Stimulated activated CD4-positive, alpha-beta T cell treated with anti-CD3 and anti-CD28 coated beads, Interleukin-1b, Interleukin-23, amount 100 ng/mL, for 1 hour (primary cell): ENCODE measurements around the gene ORM1.
"Not testable (repeated sequence)": the region's sequence is repeated elsewhere in the genome, so short reads cannot be mapped to it uniquely, and the experiment has no call there.

Experiments
- DNase-seq, 2 donors: peaks; one replicate each; pipeline ENCODE4 v3.0.0-alpha.2; 2020; ENCODE audit warnings: low read depth in 2 of 2

The ORM1 gene

DNA sequence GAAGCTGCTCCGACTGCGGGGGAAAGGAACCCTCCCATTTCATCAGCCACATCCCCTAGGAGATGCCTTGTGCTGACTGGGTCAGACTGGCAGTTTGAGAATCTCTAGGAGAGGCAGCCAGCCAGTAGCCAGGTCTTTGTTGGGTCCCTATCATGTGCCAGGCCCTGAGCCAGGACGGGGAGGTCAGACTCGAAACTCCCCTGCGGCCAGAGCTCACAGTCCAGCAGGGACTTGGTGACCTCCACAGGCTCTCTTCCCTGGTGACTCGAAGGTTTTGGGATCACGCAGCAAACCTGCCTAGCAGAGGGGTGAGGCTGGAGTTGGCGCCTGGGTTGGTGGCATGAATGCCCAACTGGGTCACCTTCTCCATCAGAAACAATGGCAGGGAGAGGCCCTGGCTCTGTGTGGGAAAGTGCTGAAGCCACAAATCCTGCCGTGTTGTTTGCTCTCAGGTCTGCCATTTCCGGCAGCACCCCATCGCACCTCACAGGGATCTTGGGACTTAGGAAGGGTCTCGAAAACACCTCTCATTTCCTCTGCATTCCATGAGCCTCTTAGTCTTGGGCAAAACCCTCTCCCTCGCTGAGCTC is 14.4 kb upstream of the ORM1 start:
- no peak for DNase-seq

DNA sequence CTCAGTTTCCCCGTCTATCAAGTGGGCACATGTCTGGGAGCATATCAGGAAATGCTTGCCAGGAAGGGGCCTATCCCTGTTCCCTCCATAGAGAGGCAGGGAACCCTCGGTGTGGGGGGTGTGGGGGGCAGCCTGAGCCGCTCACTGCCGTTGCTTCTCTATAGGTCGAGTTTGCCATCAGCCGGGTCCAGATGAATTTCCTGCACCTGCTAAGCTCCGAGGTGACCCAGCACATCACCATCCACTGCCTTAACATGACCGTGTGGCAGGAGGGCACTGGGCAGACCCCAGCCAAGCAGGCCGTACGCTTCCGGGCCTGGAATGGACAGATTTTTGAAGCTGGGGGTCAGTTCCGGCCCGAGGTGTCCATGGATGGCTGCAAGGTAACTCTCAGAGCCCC is 13.8 kb upstream of the ORM1 start:
- no peak for DNase-seq

- DNase-seq = no peak
These were observed 12.1 kb upstream of the ORM1 start for GRCh38 chr9:114310471-114311450.

DNA sequence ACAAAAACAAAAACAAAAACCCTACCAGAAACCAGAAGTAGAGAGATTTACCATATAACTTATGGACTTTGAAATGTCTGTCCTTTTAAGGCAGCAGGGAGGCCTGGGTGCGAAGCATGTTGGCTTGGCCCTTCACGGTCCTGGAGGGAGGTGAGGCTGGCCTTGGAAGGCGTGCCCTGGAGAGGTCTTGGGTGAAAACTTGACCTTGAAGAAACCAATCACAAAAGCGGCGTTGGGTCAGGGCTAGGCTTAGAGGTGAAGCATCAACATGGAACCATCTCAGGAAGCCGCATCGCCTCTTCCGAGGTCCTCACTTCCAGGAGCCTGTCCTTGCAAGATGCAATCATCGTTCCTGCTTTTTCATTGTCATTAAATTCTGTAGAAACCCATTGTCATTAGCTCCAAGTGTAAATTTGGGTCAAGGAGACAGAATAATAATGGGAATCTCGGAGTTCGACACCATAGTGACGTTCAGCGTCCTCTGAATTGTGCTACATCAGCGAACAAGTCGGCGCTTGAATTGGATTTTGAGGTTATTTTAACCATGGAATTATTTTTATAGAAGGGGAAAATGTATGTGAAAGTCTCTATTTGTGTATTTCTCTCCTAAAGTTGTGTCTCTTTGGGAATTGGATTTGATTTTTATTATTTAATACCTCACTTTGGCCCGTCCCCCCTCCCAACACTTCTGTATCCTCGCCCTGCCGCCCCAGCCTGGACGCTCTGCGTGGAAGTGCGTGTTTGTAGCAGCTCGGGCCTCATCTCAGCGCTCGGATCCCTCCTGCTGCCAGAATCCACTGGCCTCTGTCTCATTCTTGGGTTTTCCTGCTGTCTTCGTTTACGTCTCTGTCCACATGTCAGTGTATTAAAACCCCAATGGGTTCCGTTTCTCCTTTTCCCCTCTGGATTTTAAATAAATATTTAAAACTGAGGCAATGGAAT is 11.1 kb upstream of the ORM1 start:
- DNase-seq = no peak

DNA sequence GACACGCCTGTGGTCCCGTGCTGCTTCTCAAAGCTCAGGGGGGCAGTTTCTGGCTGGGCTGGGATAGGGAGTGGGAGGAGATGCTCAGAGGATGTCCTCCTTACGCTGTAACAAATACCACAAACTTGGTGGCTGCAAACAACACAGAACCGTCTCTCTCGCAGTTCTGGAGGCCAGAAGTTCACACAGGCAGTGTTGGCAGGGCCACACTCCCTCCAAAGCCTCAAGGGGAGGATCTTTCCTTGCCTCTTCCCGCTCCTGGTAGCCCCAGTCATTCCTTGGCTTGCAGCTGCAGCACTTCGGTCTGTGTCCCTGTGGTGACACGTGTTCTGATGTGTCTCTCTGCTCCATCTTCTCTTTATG is 10.4 kb upstream of the ORM1 start:
- no peak for DNase-seq

- no peak for DNase-seq
These were observed 9.7 kb upstream of the ORM1 start for GRCh38 chr9:114313186-114313585.

GRCh38 chr9:114314256-114314867 is 8.5 kb upstream of the ORM1 start:
- no peak for DNase-seq

- no peak for DNase-seq
These were observed 7.8 kb upstream of the ORM1 start for GRCh38 chr9:114314881-114315722.

GRCh38 chr9:114315723-114316363 is 7.1 kb upstream of the ORM1 start:
- no peak for DNase-seq

GRCh38 chr9:114316605-114317230 is 6.2 kb upstream of the ORM1 start:
- DNase-seq = no peak

GRCh38 chr9:114317665-114318357 is 5.1 kb upstream of the ORM1 start:
- no peak for DNase-seq

GRCh38 chr9:114318416-114318815 is 4.5 kb upstream of the ORM1 start:
- no peak for DNase-seq

DNA sequence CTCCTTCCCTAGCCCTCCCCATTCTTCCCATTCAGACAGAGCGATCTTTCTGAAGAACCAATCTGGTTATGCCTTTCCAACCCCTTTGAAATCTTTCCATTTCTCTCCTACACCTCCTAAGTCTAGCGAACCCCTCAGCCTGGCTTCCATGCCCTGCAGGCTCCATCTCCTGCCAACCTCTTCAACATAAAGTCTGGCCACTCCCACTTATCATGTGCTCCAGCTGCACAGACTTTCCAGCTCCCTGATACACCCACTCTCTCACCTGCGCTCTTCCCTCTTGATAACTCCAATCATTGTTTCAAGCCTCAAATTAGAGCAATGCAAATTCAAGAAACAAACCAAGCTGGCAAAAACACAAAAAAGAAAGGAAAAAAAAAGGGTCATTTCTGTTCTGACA is 3.8 kb upstream of the ORM1 start:
- DNase-seq = no peak

GRCh38 chr9:114320710-114321109 is 2.2 kb upstream of the ORM1 start:
- DNase-seq = not testable (repeated sequence)

GRCh38 chr9:114321759-114322158 is 1.1 kb upstream of the ORM1 start:
- no peak for DNase-seq

DNA sequence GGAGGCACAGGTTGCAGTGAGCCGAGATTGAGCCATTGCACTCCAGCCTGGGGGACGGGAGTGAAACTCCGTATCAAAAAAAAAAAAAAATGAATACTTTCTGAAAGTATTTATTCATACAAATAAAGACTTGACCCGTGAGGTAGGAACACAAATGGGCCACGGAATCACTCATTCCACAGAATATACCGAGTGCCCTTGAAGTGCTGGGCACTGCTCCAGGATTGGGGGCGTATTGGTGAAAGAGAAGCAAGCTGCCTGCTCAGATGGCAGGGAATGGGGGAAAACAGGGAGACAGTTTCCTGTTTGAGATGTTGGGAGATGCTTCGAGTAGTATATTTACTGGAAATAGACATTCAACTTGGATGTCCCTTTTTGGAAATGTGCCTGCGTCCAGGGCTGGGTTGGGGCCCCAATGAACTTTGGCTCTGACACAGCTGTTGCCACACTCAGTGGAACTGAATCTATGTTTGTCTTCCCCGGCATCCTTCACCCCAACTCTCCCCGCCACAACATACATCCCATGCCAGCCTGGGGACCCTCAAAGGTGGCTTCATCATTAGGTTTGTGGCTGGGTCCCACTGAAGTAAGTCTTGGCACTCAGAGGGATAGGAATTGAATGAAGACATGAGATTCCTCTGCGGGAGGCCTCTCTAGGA is 609 bp upstream of the ORM1 start:
- not testable (repeated sequence) for DNase-seq

DNA sequence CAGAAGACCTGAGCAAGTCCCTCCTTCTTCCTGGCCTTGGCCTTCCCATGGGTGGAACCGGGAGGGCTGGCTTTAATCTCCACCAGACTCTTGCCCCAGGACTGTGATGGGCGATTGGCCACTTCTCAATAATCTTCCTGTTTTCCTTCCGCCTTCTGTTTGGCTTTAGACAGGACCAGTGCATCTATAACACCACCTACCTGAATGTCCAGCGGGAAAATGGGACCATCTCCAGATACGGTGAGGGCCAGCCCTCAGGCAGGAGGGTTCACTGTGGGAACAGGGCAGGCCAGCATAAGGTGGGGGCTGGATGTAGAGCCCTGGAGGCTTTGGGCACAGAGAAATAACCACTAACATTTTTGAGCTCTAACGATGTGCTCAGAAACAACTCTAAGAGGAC is 951 bp downstream of the ORM1 start:
- not testable (repeated sequence) for DNase-seq

GRCh38 chr9:114324492-114324891 is 1.6 kb downstream of the ORM1 start:
- DNase-seq = no peak

DNA sequence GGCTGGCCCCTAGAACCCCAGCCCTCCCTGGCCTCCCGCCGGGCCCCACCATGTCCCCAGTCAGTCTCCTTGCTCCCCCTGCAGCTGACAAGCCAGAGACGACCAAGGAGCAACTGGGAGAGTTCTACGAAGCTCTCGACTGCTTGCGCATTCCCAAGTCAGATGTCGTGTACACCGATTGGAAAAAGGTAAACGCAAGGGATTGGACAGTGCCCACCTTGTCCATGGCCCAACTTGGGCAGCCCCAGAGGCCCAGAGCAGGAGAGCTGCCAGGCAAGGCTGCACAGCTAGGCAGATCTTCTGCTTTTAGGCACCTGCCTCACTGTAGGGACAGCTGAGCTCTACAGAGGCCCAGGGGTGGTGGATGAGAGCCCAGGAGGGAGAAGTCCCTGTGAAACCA is 2.1 kb downstream of the ORM1 start:
- DNase-seq = not testable (repeated sequence)
